Keratinocyte (primary cell): Measurements from ENCODE around the gene ADCY10. TPM values are rescaled to one million over a fixed set of nuclear protein-coding genes. Genes with fewer than 3 reads are reported as not detected.
A peak's percentile ranks its signal among the peaks of the same experiment; 100 is the strongest.

Source experiments
- DNase-seq: peaks from one replicate; pipeline ENCODE4 v3.0.0-alpha.2; 2011; ENCODE audit warnings: low read depth, missing footprints, low spot score
- FAIRE-seq: peaks from 2 replicates; lab custom pipeline; 2011; peaks lifted over from hg19 to GRCh38; lab: Jason Lieb, UNC
- H2AFZ ChIP-seq: 2 replicates; pipeline ENCODE4 v1.6.0; 2012; ENCODE audit warnings: low read length, control low read depth, inconsistent platforms; ENCODE audit not compliant: control insufficient read depth
- H3K27ac ChIP-seq: 2 replicates; pipeline ENCODE4 v1.5.1; 2011; ENCODE audit warnings: low read length; ENCODE audit not compliant: control insufficient read depth, insufficient read depth
- H3K27me3 ChIP-seq: 3 replicates; pipeline ENCODE4 v1.6.0; 2011; ENCODE audit warnings: low read length; ENCODE audit not compliant: control insufficient read depth, insufficient read depth; ENCODE audit errors: extremely low read depth
- H3K36me3 ChIP-seq, 2 experiments: 2 replicates in 1 of 2; 3 replicates in 1 of 2; pipeline ENCODE4 v1.5.1; 2011; ENCODE audit warnings: low read length in 2 of 2, mild to moderate bottlenecking in 1 of 2; ENCODE audit not compliant: control insufficient read depth in 2 of 2, insufficient read depth in 2 of 2; ENCODE audit errors: extremely low read depth in 1 of 2
- H3K4me1 ChIP-seq: 3 replicates; pipeline ENCODE4 v1.5.1; 2011; ENCODE audit warnings: low read length; ENCODE audit not compliant: control insufficient read depth, insufficient read depth; ENCODE audit errors: extremely low read depth
- H3K4me2 ChIP-seq: 3 replicates; pipeline ENCODE4 v1.6.0; 2011; ENCODE audit warnings: low read depth, low read length; ENCODE audit not compliant: control insufficient read depth, insufficient read depth; ENCODE audit errors: extremely low read depth
- H3K4me3 ChIP-seq, 3 experiments: fragments of 200-600 bp in 1 of 3; sonication (generic) in 1 of 3; 2 replicates in 2 of 3; 3 replicates in 1 of 3; pipeline ENCODE4 v1.5.1; 2011 to 2016; ENCODE audit warnings: low read length in 3 of 3, mild to moderate bottlenecking in 3 of 3, control low read depth in 2 of 3, inconsistent platforms in 1 of 3, low read depth in 1 of 3, mixed read lengths in 1 of 3, mixed run types in 1 of 3, moderate library complexity in 1 of 3; ENCODE audit not compliant: control insufficient read depth in 2 of 3, insufficient read depth in 2 of 3; ENCODE audit errors: extremely low read depth in 1 of 3
- H3K79me2 ChIP-seq: 2 replicates; pipeline ENCODE4 v1.6.0; 2012; ENCODE audit warnings: low read length; ENCODE audit not compliant: control insufficient read depth, insufficient read depth
- H3K9ac ChIP-seq: 3 replicates; pipeline ENCODE4 v1.6.0; 2011; ENCODE audit warnings: low read length; ENCODE audit not compliant: control insufficient read depth, insufficient read depth; ENCODE audit errors: extremely low read depth
- H3K9me1 ChIP-seq: 3 replicates; pipeline ENCODE4 v1.6.0; 2011; ENCODE audit warnings: low read length; ENCODE audit not compliant: control insufficient read depth, insufficient read depth; ENCODE audit errors: extremely low read depth
- H3K9me3 ChIP-seq: 2 replicates; pipeline ENCODE4 v1.5.1; 2012; ENCODE audit warnings: low read depth, low read length; ENCODE audit not compliant: control insufficient read depth
- H4K20me1 ChIP-seq: 3 replicates; pipeline ENCODE4 v1.6.0; 2011; ENCODE audit warnings: low read length; ENCODE audit not compliant: control insufficient read depth, insufficient read depth; ENCODE audit errors: extremely low read depth
- EZH2 ChIP-seq: IDR thresholded peaks from one replicate; pipeline ENCODE4 v1.6.1; 2012; ENCODE audit warnings: inconsistent platforms, mild to moderate bottlenecking, low read length, moderate library complexity
- dilution Hi-C: fragments of 300-500 bp; cut with MboI; formaldehyde crosslinking; loops from one replicate; pipeline ENCODE4 v1.7.0; 2020; ENCODE audit warnings: low sequenced_read_pairs; ENCODE audit not compliant: extremely low pct_ligation_motif_present
- polyA plus RNA-seq, 5 experiments: library from polyadenylated mRNA; depleted of rRNA in 3 of 5; stranded (reverse) in 3 of 5; stranded (forward) in 1 of 5; unstranded in 1 of 5; fragments of >200 nt; gene quantifications; 1 replicate in 1 of 5; 2 replicates in 3 of 5; 3 replicates in 1 of 5; pipeline versions ENCODE4 v1.2.1 to v1.2.3, GENCODE V29; 2011 to 2012; ENCODE audit warnings: missing spikeins in 2 of 5, low read depth in 1 of 5, low replicate concordance in 1 of 5
- TF ChIP-seq, protein P1 (sequence below), 3 experiments: IDR thresholded peaks in 1 of 3; conservative IDR thresholded peaks in 1 of 3; optimal IDR thresholded peaks in 1 of 3; 2 replicates in 2 of 3; 3 replicates in 1 of 3; pipeline versions ENCODE3 to v1.5.1; 2011; ENCODE audit warnings: low read length in 3 of 3, mild to moderate bottlenecking in 3 of 3, moderate library complexity in 2 of 3, control low read depth in 1 of 3, inconsistent platforms in 1 of 3; ENCODE audit not compliant: insufficient read depth in 2 of 3; ENCODE audit errors: extremely low read depth in 1 of 3

The ADCY10 gene
- polyA plus RNA-seq, 1 donor (not counting 4 experiments of a cell fraction or from before 2014, with no cell fraction given) = 0.04 TPM

DNA sequence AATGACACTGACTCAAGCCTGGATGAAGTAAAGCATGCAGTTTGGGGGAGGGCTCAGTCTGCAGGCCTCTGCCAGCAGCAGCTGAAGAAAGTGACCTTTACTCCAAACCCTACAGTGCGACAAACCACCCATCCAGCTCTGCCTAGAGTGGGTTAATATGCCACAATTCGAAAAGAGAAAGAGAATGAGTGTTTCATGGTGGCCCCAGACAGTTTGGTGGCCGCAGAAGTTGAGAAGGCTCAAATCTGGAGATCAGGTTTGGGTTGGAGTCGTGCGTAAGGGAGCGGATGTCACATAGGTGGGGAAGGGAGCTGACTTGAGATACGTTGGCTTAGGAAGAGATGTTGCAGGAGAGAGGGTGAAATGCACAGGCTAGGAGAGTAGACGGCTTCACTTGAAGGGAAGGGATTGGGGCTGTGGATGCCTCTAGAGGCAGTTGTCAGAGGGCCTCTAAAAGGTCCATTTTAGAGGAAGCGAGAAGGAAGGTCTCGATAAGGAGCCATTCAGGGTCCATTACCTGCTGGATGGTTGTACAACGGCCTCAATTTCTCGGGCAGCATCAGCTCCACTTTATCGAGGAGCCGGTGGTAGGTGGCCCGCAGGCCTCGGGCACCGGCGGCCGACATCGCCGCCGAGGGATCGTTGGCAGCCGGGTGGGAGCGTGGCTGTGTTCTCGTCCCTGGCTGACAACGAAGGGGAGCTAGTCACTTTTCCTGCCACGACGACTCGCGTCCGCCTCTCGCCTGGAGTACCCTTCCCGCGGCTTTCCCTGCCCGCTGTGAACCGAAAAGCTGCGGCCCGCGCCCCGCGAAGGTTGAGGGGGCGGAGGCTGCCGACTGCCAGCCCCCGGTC, 21.5 kb upstream of the ADCY10 start:
- TF ChIP-seq, protein P1, sequence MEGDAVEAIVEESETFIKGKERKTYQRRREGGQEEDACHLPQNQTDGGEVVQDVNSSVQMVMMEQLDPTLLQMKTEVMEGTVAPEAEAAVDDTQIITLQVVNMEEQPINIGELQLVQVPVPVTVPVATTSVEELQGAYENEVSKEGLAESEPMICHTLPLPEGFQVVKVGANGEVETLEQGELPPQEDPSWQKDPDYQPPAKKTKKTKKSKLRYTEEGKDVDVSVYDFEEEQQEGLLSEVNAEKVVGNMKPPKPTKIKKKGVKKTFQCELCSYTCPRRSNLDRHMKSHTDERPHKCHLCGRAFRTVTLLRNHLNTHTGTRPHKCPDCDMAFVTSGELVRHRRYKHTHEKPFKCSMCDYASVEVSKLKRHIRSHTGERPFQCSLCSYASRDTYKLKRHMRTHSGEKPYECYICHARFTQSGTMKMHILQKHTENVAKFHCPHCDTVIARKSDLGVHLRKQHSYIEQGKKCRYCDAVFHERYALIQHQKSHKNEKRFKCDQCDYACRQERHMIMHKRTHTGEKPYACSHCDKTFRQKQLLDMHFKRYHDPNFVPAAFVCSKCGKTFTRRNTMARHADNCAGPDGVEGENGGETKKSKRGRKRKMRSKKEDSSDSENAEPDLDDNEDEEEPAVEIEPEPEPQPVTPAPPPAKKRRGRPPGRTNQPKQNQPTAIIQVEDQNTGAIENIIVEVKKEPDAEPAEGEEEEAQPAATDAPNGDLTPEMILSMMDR (optimal IDR thresholded peaks at IDR 0.05 in 1 of 3, IDR thresholded peaks at IDR 0.05 in 1 of 3, conservative IDR thresholded peaks at IDR 0.05 in 1 of 3; ENCODE audit: extremely low read depth in 1 of 3, insufficient read depth in 2 of 3, low read length in 3 of 3) = peak in 1 of 3 experiments; percentile 9
- no peak for TF ChIP-seq EZH2
- peak overlapping the region; percentile 95 for H3K4me2 ChIP-seq
- dilution Hi-C loops = no loop called here
- peak overlapping the region; percentile 96 for H3K27ac ChIP-seq
- FAIRE-seq = no peak
- peaks cover 3% of the 10 kb centered on the region for H3K4me1 ChIP-seq
- H3K9ac ChIP-seq = peak overlapping the region; percentile 92
- no peaks in the 10 kb centered on the region for H3K9me1 ChIP-seq
- H3K79me2 ChIP-seq = peaks cover 65% of the 10 kb centered on the region
- no peaks in the 10 kb centered on the region for H3K9me3 ChIP-seq
- peak overlapping the region; percentile 83 to 94 (median 87) for H3K4me3 ChIP-seq
- H2AFZ ChIP-seq = peak overlapping the region; percentile 53
- H4K20me1 ChIP-seq = no peaks in the 10 kb centered on the region
- H3K36me3 ChIP-seq = no peaks in the 10 kb centered on the region
- H3K27me3 ChIP-seq = no peaks in the 10 kb centered on the region
- DNase-seq = no peak

GRCh38 chr1:167934426-167935215, 20.7 kb upstream of the ADCY10 start:
- Histone ChIP-seq H3K36me3 (no peaks in the 10 kb centered on the region), H4K20me1 (no peaks in the 10 kb centered on the region), H3K9me3 (no peaks in the 10 kb centered on the region), H3K4me2 (peak overlapping the region; percentile 95), H3K4me1 (peaks cover 3% of the 10 kb centered on the region), H3K79me2 (peaks cover 56% of the 10 kb centered on the region), H3K9ac (peak overlapping the region; percentile 92), H2AFZ (peak overlapping the region; percentile 53), H3K9me1 (no peaks in the 10 kb centered on the region), H3K27ac (peak overlapping the region; percentile 96), H3K27me3 (no peaks in the 10 kb centered on the region), H3K4me3 (peak overlapping the region; percentile 83 to 94 (median 87))
- TF ChIP-seq, protein P1 (optimal IDR thresholded peaks at IDR 0.05 in 1 of 3, IDR thresholded peaks at IDR 0.05 in 1 of 3, conservative IDR thresholded peaks at IDR 0.05 in 1 of 3; ENCODE audit: extremely low read depth in 1 of 3, insufficient read depth in 2 of 3, low read length in 3 of 3) = no peak
- TF ChIP-seq EZH2 = no peak
- DNase-seq (no peak), FAIRE-seq (peak; percentile 23)
- dilution Hi-C loops = no loop called here
